Stimulated activated CD8-positive, alpha-beta memory T cell treated with anti-CD3 and anti-CD28 coated beads, Interleukin-15, amount 100 ng/mL, for 24 hours (primary cell): ENCODE measurements around the gene APPBP2.
A peak's percentile ranks its signal among the peaks of the same experiment; 100 is the strongest.
"Not testable (repeated sequence)": the region's sequence is repeated elsewhere in the genome, so short reads cannot be mapped to it uniquely, and the experiment has no call there.

Experiments
- DNase-seq: peaks from one replicate; pipeline ENCODE4 v3.0.0-alpha.2; 2020; ENCODE audit warnings: low read depth

APPBP2 gene, protein sequence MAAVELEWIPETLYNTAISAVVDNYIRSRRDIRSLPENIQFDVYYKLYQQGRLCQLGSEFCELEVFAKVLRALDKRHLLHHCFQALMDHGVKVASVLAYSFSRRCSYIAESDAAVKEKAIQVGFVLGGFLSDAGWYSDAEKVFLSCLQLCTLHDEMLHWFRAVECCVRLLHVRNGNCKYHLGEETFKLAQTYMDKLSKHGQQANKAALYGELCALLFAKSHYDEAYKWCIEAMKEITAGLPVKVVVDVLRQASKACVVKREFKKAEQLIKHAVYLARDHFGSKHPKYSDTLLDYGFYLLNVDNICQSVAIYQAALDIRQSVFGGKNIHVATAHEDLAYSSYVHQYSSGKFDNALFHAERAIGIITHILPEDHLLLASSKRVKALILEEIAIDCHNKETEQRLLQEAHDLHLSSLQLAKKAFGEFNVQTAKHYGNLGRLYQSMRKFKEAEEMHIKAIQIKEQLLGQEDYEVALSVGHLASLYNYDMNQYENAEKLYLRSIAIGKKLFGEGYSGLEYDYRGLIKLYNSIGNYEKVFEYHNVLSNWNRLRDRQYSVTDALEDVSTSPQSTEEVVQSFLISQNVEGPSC

DNA sequence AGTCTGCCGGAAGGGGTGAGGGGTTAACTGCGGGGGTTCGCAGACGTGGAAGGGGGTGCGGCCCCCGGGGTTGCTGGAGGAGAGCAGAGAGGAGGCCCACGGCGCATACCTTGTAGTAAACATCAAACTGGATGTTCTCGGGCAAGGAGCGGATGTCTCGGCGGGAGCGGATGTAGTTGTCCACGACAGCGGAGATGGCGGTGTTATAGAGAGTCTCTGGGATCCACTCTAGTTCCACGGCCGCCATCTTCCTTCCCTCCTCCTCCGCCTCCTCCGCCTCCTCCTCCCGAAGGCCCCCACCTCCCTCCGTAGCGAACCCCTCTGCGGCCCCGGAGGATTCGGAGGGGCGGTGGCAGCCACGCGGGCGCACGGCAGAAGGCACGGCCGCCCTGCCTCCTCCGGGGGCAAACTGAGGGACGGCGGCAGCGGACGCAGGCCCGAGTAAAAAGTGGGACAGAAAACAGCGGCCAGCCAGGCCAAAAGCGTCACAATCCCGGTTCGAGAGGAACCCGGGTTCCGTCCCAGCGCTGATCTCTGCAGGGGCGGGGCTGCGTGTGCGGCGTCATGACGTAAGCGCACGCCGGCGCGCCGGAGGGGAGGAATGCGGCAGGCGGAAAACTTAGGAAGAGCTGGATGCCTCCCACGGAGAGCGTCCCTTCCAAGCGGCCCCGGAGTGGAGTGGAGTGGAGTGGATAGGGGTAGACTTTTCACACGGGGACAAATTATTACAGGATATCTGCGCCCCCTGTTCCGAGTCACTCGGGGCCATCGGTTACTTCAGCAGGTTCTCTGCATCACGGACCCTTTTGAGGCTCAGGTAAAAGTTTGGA is at the start of gene APPBP2:
Gene APPBP2, minus strand, starts transcription at position 558 of the 830 bp plus-strand sequence. Its CDS starts 311 bp downstream, at position 247.
- peak; percentile 57 for DNase-seq

DNA sequence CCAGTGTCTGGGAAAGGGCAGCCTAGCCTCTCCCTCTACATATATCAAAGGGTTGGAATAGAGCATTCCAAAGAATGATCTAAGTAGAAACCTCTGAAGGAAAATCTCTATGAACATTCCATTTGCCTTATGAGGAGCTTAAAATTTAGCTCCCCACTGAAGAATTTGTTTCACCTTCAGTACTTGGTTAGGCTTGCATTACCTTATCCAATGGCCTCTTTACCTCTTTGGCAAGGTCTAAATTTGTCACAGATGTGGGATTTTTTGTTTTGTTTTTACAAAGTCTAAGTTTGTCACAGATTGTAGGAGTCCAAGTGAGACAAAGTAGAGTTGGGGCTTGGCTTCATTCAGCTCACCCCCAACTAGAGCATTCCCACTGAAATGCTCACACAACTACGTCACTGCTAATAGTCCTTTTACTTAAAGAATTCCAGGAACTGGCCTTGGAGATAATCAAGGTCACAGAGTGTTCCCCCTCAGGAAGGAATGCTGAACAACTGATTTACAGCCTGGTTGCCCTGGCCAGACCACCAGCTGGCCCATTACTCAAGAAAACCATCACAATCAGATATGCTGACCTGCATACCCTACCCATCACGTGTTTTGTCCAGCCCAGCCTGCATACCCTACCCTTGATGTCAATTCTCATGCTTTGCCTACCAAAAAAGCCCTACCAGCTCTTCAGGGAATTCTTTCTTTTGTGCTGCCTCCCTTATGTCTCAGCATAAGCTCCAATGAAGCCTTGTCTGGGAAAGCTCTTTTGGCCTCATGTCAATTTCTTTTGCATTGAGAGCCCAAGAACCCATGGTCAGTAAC is 47.4 kb upstream of the APPBP2 start:
- DNase-seq = no peak

DNA sequence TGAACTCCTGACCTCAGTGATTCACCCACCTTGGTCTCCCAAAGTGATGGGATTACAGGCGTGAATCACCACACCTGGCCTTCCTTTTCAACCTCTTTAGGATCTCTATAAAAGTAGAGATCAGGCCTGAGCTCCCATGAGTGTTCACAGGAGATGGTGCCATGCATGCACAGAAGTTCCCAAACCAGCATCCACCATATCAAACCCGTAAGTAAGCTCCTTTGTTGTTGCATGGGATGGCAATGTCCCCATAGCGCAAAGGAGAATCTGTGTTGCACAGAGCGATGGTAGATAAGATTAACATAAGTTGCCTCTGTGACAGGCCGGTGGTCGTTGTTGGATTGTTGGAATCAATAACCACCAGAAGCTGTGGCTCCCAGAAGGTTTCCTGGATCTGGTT is 39.2 kb upstream of the APPBP2 start:
- DNase-seq = no peak

DNA sequence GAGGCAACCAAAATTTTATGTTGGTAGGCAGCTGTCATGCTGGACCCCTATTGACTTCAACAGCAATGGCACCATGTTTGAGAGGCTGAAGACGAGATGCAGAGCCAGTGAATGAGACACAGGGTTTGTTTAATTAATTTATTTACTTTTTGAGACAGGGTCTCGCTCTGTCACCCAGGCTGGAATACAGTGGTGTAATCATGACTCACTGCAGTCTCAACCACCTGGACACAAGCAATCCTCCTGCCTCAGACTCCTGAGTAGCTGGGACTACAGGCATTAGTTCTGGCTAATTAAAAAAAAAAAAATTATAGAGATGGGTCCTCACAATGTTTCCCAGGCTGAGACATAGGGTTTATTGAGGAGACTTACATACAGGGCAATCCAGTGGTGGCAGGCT is 37.7 kb upstream of the APPBP2 start:
- DNase-seq = no peak

DNA sequence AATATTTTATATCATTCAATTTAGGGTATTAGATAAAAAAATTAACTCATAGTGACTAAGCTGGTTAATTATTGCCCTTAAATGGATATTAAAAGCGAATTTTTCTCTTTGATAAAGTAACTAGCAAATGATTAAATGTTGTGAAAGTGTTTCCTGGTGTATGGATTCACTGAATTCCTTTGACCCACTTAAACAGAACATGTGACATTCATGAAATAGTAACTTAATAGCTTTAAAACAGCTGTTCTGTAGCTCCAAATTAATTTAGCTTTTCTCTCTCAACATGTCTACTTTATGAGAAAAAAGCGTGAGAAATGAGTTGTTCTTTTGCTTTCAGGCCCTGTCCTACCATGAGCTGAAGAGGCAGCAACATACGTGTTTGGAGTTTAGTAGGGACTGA is 36.4 kb upstream of the APPBP2 start:
- no peak for DNase-seq

DNA sequence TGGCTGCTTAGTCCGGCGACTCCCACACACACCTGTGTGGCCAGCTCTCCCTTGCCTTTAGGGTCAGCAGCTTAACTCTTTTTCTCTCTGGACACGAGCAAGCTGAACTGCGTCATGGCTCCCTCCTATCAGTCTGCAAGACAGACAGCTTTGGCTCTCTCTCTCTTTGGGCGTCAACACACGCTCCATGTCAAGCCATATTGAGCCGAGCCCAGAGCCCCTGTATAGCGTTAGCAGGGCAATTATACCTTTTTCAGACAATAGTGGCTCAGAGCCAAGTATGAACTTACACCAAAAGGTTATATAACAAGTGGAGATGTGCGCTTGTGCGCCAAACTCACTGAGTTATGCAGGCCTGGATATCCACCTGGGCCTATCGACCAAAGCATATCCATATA is 34.8 kb upstream of the APPBP2 start:
- DNase-seq = no peak

DNA sequence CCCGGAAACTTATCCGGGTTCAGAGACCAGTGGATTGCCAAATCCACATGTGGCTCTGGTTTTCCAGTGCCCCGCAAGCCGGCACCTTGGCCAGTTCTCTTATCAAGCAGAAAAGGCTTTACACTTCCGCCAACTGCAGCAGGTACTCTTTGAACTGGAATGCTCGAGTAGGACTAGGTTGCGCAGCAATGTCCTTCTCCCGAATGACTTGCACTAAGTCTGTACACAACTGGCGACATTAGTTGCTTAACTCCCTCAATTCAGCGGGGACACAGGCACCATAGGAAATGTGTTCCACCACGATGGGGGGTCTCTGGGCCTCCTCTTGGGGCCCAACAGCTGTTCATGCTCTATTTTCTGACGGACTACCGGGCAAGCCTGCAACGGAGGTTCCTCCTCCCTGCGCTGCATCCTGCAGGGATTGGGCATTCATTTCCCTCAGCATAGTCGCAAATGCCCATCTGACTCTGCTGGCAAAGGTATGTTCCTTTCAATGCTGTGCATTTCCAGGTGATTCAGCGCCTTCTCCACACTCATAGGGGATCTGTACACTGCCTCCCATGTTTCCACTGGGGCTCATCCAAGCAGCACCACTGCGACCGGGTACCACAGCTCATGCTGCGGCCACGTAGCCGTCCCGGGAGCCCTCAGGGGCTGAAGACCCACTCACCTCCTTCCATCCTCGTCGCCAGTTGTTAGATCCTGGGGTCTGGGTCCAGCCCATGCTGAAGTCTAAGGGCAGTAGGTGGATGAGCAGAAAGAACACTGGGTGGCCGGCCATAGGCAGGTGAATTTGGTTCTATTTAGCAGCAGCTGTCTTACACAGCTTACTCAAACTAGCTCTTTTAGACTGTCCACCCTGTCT is 34.2 kb upstream of the APPBP2 start:
- no peak for DNase-seq

DNA sequence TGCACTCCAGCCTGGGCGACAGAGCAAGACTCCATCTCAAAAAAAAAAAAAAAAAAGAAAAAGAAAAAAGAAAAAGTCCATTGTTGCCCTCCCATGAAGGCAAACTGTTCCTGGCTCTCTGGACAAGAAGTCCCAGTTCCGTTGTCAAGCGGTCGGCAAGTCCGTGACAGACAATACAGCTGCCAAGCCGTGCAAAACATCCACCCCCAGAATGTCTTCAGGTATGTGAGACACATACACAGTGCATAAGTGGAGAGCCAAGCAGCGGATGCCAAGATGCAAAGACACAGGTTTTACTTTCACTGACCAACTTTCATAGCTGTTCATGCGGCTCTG is 33.6 kb upstream of the APPBP2 start:
- no peak for DNase-seq

DNA sequence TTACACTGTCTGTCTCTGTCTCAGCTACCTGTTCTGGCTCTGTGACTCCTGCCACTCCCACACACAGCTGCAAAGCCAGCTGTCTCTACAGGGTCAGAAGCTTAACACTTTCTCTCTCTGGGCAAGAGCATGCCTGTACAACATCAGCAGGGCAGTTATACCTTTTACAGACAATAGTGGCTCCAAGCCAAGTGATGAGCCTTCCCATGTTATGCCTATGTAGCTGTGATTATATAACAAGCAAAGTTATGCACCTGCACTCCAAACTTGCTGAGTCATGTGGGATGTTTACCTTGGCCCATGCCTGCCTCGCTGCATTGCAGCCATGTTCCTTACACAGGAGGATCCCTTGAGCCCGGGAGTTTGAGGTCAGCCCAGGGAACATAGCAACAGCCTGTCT is 31.8 kb upstream of the APPBP2 start:
- no peak for DNase-seq

DNA sequence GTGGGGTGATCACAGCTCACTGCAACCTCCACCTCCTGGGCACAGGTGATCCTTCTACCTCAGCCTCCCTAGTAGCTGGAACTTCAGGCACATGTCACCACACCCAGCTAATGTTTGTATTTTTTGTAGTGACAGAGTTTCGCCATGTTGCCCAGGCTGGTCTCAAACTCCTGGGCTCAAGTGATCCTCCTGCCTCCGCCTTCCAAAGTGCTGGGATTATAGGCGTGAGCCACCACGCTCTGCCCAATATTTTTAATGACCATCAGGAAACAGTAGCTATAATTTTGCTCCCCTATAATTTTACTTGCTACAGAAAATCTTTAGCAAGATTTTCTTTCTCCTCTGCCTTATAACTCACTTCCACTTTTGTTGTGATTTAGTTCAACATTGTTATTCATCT is 29.7 kb upstream of the APPBP2 start:
- no peak for DNase-seq

DNA sequence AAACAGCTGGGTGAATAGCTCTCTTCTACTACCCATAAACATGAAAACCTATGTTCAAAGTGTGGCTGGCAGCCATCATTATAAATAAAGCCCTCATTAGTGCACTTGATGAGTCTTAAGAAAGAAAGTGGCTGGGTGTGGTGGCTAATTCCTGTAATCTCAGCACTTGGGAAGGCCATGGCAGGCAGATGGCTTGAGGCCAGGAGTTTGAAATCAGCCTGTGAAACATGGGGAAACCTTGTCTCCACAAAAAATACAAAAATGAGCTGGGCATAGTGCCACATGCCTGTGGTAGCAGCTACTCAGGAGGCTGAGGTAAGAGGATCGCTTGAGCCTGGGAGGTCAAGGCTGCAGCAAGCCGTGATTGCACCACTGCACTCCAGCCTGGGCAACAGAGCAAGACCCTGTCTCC is 28.3 kb upstream of the APPBP2 start:
- DNase-seq = no peak

DNA sequence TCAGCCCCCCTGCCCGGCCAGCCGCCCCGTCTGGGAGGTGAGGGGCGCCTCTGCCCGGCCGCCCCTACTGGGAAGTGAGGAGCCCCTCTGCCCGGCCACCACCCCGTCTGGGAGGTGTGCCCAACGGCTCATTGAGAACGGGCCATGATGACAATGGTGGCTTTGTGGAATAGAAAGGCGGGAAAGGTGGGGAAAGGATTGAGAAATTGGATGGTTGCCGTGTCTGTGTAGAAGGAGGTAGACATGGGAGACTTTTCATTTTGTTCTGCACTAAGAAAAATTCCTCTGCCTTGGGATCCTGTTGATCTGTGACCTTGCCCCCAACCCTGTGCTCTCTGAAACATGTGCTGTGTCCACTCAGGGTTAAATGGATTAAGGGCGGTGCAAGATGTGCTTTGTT is 26.2 kb upstream of the APPBP2 start:
- not testable (repeated sequence) for DNase-seq

DNA sequence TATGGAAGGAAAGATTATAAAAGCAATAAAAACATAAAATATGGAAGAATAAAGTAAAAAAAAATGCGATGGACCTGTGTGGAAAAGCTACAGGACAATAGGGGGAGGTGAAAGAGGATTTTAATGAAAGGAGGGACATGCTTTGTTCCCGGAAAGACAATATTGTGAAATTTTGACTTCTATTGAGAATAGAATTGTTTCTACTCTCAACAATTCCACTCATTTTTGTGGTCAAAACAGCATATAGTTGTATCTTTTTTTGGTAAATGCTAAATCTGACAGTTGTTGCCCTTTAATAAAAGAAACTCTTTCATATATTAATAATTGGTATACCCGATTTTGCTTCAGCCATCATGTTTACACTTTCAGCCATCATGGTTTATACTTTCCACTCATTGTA is 22.9 kb upstream of the APPBP2 start:
- DNase-seq = no peak

DNA sequence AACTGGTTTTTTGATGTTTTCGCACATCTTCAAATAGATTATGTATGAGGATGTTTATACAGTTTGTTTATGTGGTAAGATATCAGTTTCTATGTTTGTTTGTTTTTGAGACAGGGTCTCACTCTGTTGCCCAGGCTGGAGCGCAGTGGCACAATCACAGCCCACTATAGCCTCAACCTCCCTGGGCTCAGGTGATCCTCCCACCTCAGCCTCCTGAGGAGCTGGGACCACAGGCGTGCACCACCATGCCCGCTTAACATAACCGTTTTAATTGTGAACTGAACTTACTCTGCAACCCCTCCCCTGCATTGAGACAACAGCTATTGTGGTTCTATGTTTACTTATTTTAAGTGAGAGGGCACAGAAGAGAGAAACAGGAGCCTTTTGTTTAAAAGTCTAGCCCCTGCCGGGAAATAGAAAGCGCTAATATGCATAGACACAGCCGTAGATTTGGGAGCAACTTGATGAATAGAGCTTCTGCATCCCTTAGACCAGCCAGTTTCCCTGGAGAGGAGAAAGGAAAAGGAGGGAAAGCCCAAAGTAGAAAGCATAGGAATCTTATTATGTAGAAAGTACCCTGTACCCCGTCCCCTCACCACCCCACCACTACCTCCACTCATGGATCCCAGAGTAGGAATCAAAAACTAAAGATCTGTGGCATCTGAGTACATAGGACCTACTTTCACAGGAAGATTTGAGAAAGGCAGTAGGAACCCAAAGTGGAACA is 19.6 kb upstream of the APPBP2 start:
- DNase-seq = no peak

DNA sequence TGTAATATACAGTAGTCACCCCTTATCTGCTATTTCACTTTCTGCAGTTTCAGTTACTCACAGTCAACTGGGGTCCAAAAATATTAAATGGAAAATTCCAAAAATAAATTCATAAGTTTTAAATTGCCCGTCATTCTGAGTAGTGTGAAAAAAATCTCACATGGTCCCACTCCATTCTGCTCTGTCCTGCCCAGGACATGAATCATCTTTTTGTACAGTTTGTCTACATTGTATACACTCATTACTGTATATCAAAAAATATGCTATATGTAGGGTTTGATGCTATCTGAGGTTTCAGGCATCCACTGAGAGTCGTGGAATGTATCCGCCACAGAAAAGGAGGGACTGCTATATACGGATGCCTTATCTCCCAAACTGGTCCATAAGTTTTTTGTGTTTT is 16.0 kb upstream of the APPBP2 start:
- DNase-seq = no peak

DNA sequence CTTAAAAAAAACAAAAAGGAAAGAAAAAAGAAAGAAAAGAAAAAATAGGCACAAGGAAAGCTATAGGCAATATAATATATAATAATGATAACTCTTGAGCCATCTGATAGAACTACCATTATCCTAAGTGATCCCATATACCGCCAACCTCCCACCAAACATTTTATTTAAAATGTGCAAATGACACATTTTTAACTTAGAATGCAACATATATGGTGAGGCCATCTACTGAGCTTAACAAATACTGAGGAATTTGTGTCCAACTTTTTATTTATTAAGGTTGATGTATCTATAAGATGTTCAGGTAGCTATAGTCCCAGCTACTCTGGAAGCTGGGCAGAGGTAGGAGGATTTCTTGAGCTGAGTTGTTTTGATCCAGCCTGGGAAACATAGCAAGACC is 14.4 kb upstream of the APPBP2 start:
- DNase-seq = no peak

DNA sequence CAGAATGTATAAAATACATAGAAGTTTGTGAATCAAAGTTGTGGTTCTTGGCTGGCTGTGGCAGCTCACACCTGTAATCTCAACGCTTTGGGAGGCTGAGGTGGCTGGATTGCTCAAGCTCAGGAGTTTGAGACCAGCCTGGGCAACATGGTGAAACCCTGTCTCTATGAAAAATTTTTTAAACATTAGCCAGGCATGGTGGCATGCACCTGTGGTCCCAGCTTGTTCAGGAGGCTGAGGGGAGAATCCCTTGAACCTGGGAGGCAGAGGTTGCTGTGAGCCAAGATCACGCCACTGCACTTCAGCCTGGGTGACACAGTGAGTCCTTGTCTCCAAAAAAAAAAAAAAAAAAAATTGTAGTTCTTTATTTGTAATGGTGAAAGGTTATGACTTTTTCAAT is 13.8 kb upstream of the APPBP2 start:
- no peak for DNase-seq

DNA sequence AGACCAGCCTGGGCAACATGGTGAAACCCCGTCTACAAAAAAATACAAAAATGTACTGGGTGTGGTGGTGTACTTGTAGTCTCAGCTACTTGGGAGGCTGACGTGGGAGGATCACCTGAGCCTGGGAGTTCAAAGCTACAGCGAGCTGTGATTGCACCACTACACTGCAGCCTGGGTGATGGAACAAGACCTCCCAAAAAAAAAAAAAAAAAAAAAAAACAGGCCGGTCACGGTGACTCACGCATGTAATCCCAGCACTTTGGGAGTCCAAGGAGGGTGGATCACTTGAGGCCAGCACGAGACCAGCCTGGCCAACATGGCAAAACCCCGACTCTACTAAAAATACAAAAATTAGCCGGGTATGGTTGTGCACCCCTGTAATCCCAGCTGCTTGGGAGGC is 12.7 kb upstream of the APPBP2 start:
- DNase-seq = no peak

DNA sequence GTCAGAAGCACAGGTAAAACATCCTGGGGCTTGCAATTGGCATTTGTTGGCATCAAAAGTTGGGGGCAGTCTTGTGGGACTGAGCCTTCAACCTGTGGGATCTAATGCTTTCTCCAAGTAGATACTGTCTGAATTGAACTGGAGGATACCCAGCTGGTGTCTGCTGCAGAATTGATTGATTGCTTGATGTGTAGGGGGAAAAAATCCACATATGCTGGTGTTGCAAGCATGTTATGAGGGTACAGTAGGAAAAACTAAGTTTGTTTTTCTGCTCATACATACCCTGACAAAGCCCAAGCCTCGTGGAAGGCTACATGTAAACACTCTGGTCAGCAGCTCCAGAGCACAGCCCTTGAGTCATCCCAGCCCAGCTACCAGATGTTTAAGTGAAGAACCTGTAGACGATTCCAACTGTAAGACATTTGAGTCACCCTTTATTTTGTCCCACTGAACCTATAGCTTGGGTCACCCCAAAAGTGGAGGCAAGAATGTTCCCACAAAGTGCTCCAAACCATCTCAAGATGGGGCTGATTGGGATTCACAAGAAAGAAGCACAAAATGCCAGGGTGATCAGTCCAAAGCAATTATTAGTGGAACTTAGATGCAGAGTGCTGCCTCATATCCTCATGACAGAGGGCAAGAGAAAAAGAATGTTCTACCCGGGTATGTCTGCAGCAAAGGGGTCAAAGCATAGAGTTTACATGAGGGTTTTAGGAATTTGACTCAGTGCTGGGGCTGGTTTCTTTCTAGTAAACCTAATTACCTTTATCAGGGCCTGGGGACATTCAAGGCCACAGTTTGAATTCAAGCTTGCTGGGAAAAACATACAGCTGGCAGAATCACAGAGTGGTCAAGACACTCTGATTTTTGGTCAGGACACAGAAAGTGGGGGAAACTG is 9.6 kb upstream of the APPBP2 start:
- no peak for DNase-seq
